ENCODE results near the gene FBN3.

FBN3 gene

GRCh38 chr19:8088752-8089663 is 60.4 kb downstream of the FBN3 start:
- no peak for FAIRE-seq

GRCh38 chr19:8087876-8088275 is 61.5 kb downstream of the FBN3 start:
- no peak for FAIRE-seq

GRCh38 chr19:8086849-8087248 is 62.5 kb downstream of the FBN3 start:
- FAIRE-seq = no peak

- no peak for FAIRE-seq
These were observed 63.6 kb downstream of the FBN3 start for GRCh38 chr19:8085598-8086408.

GRCh38 chr19:8084152-8084551 is 65.2 kb downstream of the FBN3 start:
- FAIRE-seq = no peak

GRCh38 chr19:8083141-8083540 is 66.3 kb downstream of the FBN3 start:
- FAIRE-seq = no peak

GRCh38 chr19:8081569-8082550 is 67.5 kb downstream of the FBN3 start:
- no peak for FAIRE-seq

- FAIRE-seq = no peak
These were observed 68.6 kb downstream of the FBN3 start for GRCh38 chr19:8080832-8081231.

GRCh38 chr19:8079988-8080387 is 69.4 kb downstream of the FBN3 start:
- FAIRE-seq = no peak

GRCh38 chr19:8075158-8076074 is 74.0 kb downstream of the FBN3 start:
- FAIRE-seq = no peak

GRCh38 chr19:8074501-8074900 is 74.9 kb downstream of the FBN3 start:
- FAIRE-seq = no peak

GRCh38 chr19:8071912-8072311 is 77.5 kb downstream of the FBN3 start:
- no peak for FAIRE-seq

GRCh38 chr19:8069096-8069973 is 80.1 kb downstream of the FBN3 start:
- no peak for FAIRE-seq

GRCh38 chr19:8065875-8066261 is 83.5 kb downstream of the FBN3 start:
- FAIRE-seq = no peak

GRCh38 chr19:8064911-8065874 is 84.2 kb downstream of the FBN3 start:
- FAIRE-seq = no peak

- FAIRE-seq = no peak
These were observed 91.7 kb downstream of the FBN3 start for GRCh38 chr19:8057545-8058270.

- FAIRE-seq = no peak
These were observed 92.9 kb downstream of the FBN3 start for GRCh38 chr19:8056533-8056932.

GRCh38 chr19:8054169-8054568 is 95.2 kb downstream of the FBN3 start:
- no peak for FAIRE-seq

- no peak for FAIRE-seq
These were observed 96.9 kb downstream of the FBN3 start, which contains the start of gene CCL25 for GRCh38 chr19:8052464-8052859. TSS of gene CCL25 (plus strand) at chr19:8052760. CDS start at chr19:8053050, 290 bp downstream.

All from islet of Langerhans (tissue), 1 donor.